Naive B cell (primary cell): ENCODE data around the gene CREG1. TPM values are rescaled to one million over a fixed set of nuclear protein-coding genes. Genes with fewer than 3 reads are reported as not detected.
A peak's percentile ranks its signal among the peaks of the same experiment; 100 is the strongest.

Source experiments
- ATAC-seq, 2 donors: fragments of 150-1000 bp; cut with Tn5 transposase; 2 replicates each; pipeline ENCODE4 v1.10.0; 2021; ENCODE audit warnings: low read depth in 2 of 2, mild to moderate bottlenecking in 2 of 2, moderate library complexity in 2 of 2
- DNase-seq: peaks from one replicate; pipeline ENCODE4 v3.0.0; 2022
- H3K27ac Mint-ChIP-seq, 6 donors: one replicate each; pipeline ENCODE4 v1.8.0; 2020 to 2022; ENCODE audit warnings: mild to moderate bottlenecking in 6 of 6, mixed read lengths in 6 of 6, moderate library complexity in 5 of 6, inconsistent platforms in 2 of 6
- H3K27me3 Mint-ChIP-seq, 3 donors: one replicate each; pipeline ENCODE4 v1.8.0; 2021 to 2022; ENCODE audit warnings: mixed read lengths in 3 of 3, mild to moderate bottlenecking in 1 of 3
- H3K36me3 Mint-ChIP-seq, 2 donors: one replicate each; pipeline ENCODE4 v1.8.0; 2020 to 2022; ENCODE audit warnings: mixed read lengths in 2 of 2, inconsistent platforms in 1 of 2, mild to moderate bottlenecking in 1 of 2
- H3K4me1 Mint-ChIP-seq, 3 donors: one replicate each; pipeline ENCODE4 v1.8.0; 2020 to 2022; ENCODE audit warnings: mixed read lengths in 3 of 3, inconsistent platforms in 1 of 3, mild to moderate bottlenecking in 1 of 3, moderate library complexity in 1 of 3
- H3K4me3 Mint-ChIP-seq, 8 donors: one replicate each; pipeline ENCODE4 v1.8.0; 2020 to 2022; ENCODE audit warnings: mild to moderate bottlenecking in 8 of 8, mixed read lengths in 8 of 8, moderate library complexity in 8 of 8, inconsistent platforms in 2 of 8
- H3K9me3 Mint-ChIP-seq, 7 donors: one replicate each; pipeline ENCODE4 v1.8.0; 2020 to 2022; ENCODE audit warnings: mixed read lengths in 7 of 7, mild to moderate bottlenecking in 5 of 7, inconsistent platforms in 2 of 7, moderate library complexity in 1 of 7
- polyA plus RNA-seq, 6 donors: library from polyadenylated mRNA; unstranded; fragments of 300-500 nt; fragmentation: Illumina TruSeq; gene quantifications; one replicate each; pipeline ENCODE4 v1.2.3, GENCODE V29; 2021; ENCODE audit warnings: low read depth in 6 of 6

The CREG1 gene
- polyA plus RNA-seq, 6 donors from 2014 or later: 7.3 to 18.9 (median 10.0) TPM

DNA sequence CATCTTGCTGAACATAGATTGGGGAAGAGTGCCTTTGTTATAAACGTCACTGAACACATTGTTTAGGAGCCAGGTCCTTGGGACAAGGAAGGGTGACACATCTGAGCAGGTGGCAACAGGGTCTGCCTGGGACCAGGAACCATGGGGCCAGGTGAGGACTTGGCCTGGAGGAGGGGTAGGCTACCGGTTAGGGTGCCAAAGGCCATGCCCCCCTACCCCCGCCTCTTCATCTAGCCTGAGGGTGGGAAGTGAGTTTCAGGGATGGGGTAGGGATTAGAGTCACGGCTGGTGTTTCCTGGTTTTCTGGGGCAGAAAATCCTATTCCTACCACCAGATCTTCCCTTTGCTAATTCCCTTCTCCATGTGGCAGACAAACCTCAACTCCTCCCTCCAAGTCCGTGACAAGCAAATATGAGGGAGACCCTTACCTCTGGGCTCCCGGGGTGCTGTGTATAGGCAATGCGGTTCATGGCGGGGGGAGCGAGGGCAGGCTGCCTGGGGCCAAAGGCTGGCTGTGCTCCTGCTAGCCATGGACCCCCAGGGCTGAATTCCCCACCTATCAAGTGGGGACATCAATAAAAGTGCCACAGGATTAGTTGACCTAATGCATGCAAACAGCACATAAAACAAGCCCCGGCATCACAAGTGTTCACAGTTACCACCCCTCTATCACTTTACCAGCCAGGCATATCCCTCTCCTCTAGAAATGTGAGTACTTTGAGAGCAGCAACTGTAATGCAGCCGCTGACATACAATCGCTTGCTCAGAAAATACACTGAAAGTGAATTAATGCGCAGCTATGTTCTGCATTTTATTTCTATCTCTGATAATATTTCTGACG is 49.7 kb downstream of the CREG1 start:
- Mint-ChIP-seq H3K27me3 (peaks cover 47 to 49% (median 48%) of the 10 kb centered on the region in 3 donors), H3K36me3 (no peaks in the 10 kb centered on the region), H3K4me1 (peaks cover 22 to 30% (median 29%) of the 10 kb centered on the region in 3 donors), H3K9me3 (peaks cover 0 to 2% (median 0%) of the 10 kb centered on the region in 7 donors), H3K27ac (no peak overlapping the region), H3K4me3 (no peak overlapping the region)
- ATAC-seq (no peak), DNase-seq (no peak)

DNA sequence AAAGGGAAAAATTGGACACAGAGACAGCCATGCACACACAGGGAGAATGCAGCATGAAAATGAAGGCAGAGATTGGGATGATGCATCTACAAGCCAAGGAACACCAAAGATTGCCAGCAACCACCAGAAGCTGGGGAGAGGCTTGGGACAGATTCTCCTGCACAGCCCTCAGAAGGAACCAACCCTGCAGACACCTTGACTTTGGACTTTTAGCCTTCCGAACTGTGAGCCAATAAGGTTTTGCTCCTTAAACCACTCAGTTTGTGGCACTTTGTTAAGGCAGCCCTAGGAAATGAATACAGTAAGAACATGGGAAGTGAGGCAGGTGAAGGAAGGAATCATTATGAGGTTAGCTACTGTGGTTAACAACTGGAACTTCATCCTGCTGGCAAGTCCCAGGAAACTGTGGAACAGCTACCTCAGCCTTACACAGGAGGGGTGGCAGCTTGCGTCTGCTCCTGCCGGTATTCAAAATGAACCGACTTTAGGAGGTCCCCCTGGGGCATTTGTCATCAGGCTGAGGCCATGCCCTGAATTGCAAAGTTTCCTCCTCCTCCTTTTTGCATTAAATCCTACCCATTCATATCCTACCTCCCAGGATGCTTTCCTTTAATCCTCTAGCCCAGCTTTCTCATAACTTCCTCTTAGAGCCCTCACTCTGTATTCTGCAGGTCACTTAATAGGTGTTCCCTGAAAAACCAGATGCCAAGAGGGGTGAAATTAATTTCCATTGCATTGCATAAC is 50.7 kb downstream of the CREG1 start:
- peaks cover 0 to 2% (median 0%) of the 10 kb centered on the region in 7 donors for H3K9me3 Mint-ChIP-seq

DNA sequence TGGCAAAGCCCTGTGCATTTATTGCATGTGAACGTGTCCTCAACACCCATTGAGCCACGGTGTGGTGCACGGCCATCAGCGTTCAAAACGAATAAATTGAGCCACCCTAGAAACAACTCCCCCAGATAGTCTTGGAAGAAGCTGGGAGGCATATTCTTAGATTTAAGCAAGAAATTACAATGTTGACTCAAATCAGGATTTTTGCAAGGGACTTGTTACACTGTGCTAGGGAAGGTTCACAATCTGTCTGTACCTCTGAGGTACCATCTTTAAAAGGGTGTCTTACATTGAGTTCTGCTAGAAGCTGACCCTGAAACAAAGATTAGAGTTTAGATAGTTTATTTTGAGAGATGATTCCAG is 51.4 kb downstream of the CREG1 start:
- H3K4me1 Mint-ChIP-seq: peaks cover 26 to 38% (median 35%) of the 10 kb centered on the region in 3 donors
- no peak for DNase-seq
- ATAC-seq: no peak
- no peak overlapping the region for H3K4me3 Mint-ChIP-seq
- peaks cover 0 to 2% (median 0%) of the 10 kb centered on the region in 7 donors for H3K9me3 Mint-ChIP-seq
- H3K27ac Mint-ChIP-seq: no peak overlapping the region
- peaks cover 0 to 3% of the 10 kb centered on the region in 2 donors for H3K36me3 Mint-ChIP-seq
- H3K27me3 Mint-ChIP-seq: peaks cover 49 to 56% (median 51%) of the 10 kb centered on the region in 3 donors

More for the DNA sequence above, 50.7 kb downstream of the CREG1 start:
- peaks cover 0 to 3% of the 10 kb centered on the region in 2 donors for H3K36me3 Mint-ChIP-seq
- ATAC-seq (no peak), DNase-seq (no peak)
- H3K27ac Mint-ChIP-seq: peak overlapping the region in 1 of 6 donors; percentile 4
- H3K4me3 Mint-ChIP-seq: no peak overlapping the region
- peaks cover 25 to 37% (median 34%) of the 10 kb centered on the region in 3 donors for H3K4me1 Mint-ChIP-seq
- H3K27me3 Mint-ChIP-seq: peaks cover 45 to 49% (median 46%) of the 10 kb centered on the region in 3 donors

DNA sequence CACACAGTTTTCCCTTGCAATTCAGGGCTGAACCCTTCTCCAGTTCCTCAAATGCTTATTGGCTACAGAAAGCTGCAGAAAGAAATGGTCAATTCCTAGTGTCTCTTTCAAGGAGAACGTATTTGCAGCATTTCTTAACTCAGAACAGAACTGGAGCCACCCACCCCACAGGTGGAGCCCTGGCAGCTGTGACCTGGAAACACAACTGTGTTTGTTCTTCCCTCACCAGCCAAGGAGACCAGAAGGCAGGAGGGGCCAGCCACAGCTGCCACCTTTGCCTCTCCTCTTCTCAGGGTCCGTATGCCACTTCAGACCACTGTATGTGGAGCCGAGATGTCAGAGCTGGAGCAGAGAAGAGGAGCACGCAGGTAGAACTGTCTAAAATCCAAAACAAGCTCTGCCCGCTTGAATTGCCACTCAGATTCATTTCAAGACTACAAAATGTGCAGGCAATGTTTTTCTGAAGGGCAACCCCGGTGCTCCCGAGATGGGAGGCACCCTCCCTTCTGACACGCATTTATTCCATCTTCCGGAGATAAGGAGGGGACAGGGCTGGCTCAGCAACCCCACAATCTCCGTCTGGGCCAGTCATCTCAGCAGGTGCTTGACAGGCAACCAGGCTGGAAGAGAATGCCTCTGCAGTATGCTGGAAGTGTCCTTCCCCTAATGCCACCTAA is 51.9 kb downstream of the CREG1 start:
- Mint-ChIP-seq H3K9me3 (peaks cover 0 to 2% (median 0%) of the 10 kb centered on the region in 7 donors), H3K27me3 (peaks cover 54 to 61% (median 55%) of the 10 kb centered on the region in 3 donors), H3K36me3 (peaks cover 0 to 3% of the 10 kb centered on the region in 2 donors), H3K4me3 (peak overlapping the region in 1 of 8 donors; percentile 56), H3K4me1 (peaks cover 26 to 38% (median 35%) of the 10 kb centered on the region in 3 donors), H3K27ac (no peak overlapping the region)
- DNase-seq (no peak), ATAC-seq (no peak)

DNA sequence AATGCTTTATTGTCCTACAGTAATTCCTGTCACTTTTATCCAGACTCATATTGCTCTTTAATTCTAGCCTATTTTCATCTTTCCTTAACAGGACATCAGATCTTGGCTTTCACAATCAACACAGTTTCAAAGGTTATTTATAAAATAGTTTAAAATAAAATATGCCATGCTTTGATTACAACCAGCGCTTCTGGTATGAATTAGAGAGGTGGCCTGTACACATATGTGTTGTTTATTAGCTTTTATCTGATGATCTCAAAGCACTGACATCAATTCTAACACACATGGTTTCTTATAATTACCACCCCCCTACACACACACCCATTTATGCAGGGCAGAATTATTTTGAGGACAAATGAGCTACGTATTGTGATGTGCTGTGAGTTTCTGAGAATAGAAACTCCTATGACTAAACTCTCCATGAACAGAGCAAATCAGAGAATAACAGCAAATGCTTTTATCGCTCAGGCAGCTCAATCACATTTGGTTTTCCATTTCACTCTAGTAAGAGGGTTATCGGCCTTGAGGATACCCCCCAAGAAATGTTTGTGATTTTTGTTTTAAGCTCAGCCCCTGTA is 53.2 kb downstream of the CREG1 start:
- DNase-seq (no peak), ATAC-seq (no peak)
- Mint-ChIP-seq H3K4me3 (peak overlapping the region in 2 of 8 donors; percentile 54 to 72), H3K4me1 (peaks cover 26 to 38% (median 35%) of the 10 kb centered on the region in 3 donors), H3K27ac (peak overlapping the region in 3 of 6 donors; percentile 9 to 81 (median 69)), H3K36me3 (peaks cover 0 to 3% of the 10 kb centered on the region in 2 donors), H3K27me3 (peaks cover 67 to 70% (median 67%) of the 10 kb centered on the region in 3 donors), H3K9me3 (peaks cover 0 to 2% (median 0%) of the 10 kb centered on the region in 7 donors)

DNA sequence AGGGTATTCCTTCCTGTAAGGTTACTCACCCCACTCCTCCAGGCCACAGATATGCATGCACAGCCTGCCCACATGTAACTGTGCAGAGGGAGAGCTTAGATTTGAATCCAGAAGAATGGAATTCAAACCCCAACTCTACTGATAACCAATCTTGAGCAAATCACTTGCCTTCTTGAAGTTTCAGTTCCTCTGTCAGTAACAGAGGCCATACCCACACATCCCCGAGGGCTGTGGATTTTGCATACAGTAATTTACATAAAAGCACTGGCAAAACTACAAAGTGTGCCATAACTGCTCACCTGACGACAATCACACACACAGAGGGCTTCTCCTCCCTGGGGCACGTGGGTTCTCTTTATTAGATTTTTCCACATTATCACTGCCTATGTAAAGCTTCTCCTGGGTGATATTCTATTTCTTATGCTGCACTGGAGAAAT is 53.9 kb downstream of the CREG1 start:
- Mint-ChIP-seq H3K27ac (peak overlapping the region in 4 of 6 donors; percentile 9 to 80 (median 51)), H3K36me3 (peaks cover 0 to 3% of the 10 kb centered on the region in 2 donors), H3K9me3 (peaks cover 0 to 2% (median 0%) of the 10 kb centered on the region in 7 donors), H3K27me3 (peaks cover 67 to 70% (median 67%) of the 10 kb centered on the region in 3 donors), H3K4me1 (peaks cover 26 to 38% (median 35%) of the 10 kb centered on the region in 3 donors), H3K4me3 (peak overlapping the region in 6 of 8 donors; percentile 37 to 79 (median 63))
- DNase-seq (peak; percentile 79), ATAC-seq (peak; percentile 99 to 100)

DNA sequence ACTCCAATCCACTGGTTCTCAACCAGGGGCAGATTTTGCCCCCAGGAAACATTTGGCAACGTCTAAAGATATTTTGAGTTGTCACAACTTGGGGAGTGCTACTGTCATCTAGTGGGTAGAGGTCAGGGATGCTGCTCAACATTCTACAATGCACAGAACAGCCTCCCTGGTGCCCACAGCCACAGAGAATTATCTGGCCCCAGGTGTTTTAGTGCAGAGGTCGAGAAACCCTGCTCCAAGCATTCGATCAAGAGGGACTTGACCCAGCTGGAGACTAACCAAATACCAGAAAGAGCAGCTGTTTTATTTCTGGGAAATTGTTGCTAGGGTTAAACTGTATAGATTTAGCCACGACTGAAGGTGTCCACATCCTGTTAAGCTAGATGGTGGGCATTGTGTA is 54.5 kb downstream of the CREG1 start:
- no peak for DNase-seq
- ATAC-seq: no peak
- Mint-ChIP-seq H3K4me1 (peaks cover 26 to 38% (median 35%) of the 10 kb centered on the region in 3 donors), H3K36me3 (peaks cover 0 to 3% of the 10 kb centered on the region in 2 donors), H3K27ac (peak overlapping the region in 1 of 6 donors; percentile 80), H3K4me3 (peak overlapping the region in 5 of 8 donors; percentile 37 to 79 (median 72)), H3K27me3 (peaks cover 67 to 70% (median 68%) of the 10 kb centered on the region in 3 donors), H3K9me3 (peaks cover 0 to 2% (median 0%) of the 10 kb centered on the region in 7 donors)

DNA sequence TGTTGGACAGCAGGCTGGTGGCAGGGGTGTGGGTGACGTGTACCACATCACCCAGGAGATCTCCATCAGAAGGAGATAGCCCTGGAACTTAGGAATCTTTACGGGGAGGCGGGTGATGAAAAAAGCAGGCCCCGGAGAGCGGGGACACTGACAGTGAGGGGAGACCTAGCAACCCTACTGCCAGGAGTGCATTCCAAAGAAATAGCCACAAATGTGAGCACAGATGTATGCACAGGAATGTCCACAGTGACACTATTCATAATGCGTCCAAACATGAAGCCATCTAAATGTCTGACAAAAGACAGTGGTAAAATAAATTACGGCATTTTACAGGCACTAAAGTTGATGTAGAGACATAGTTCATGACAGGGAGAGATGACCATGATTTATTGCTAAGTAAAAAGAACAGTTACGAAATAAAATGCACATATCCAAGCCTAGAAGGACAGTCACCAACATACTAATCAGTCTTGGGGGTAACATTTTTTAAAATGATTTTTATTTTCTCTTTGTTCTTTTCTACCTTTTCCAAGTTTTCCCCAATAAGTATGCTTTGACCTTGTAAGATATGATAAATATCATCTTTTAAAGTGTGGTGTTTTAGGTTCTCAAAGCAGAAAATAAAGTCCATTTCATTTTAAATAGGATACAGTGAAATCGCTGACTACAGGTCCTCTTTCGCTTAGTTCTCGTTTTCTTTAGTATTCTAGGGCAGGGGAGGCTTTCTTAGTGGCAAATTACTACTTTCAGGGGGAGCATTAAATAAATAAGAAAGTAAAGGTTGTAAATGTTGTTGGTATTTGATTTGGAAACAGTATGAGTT is 56.6 kb downstream of the CREG1 start:
- H3K9me3 Mint-ChIP-seq: peaks cover 0 to 2% (median under 1%) of the 10 kb centered on the region in 7 donors
- H3K36me3 Mint-ChIP-seq: peaks cover under 1 to 3% of the 10 kb centered on the region in 2 donors
- no peak overlapping the region for H3K4me3 Mint-ChIP-seq
- peaks cover 66 to 69% (median 67%) of the 10 kb centered on the region in 3 donors for H3K27me3 Mint-ChIP-seq
- ATAC-seq (no peak), DNase-seq (no peak)
- H3K27ac Mint-ChIP-seq: no peak overlapping the region
- H3K4me1 Mint-ChIP-seq: peaks cover 25 to 36% (median 35%) of the 10 kb centered on the region in 3 donors

DNA sequence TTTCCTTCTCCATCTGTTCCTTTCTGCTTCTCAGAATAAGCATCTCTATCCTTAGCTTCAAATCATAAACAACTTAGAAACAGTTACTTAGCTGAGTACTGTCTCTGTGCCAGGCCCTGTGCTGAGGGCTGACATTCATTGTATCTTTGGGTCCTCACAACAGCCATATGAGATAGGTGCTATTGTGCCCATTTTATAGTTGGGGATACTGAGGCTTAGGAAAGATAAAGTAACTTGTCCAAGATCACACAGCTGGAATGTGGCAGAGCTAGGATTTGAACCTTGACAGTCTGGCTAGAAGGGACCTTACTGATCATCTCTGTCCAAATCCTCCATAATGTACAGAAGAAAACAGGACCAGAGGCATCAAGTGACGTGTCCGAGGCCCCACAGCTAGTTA is 60.2 kb downstream of the CREG1 start:
- H3K36me3 Mint-ChIP-seq: peaks cover 8% of the 10 kb centered on the region in 2 donors

DNA sequence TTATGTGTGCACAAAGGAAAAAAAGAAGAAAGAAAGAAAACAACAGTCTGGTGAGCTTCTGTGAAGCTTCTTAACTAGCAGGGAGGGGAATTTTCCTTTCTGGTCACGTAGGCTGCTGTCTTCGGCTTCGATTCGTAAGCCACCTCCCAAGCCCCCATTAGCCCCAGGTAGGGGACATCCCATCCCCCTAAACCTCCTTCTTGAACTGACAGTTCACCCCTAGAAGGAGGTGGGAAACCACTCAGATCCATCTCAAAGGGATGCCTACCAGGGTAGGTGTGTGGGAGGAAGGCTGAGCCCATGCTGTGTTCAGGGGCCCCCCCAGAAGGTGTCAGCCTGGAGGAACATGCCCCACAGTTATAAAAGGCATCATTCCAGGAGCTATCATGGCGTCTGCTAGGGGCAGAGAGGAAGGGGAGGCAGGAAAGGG is 61.1 kb downstream of the CREG1 start:
- DNase-seq (no peak), ATAC-seq (no peak)
- no peak overlapping the region for H3K4me3 Mint-ChIP-seq
- peaks cover 5 to 8% of the 10 kb centered on the region in 2 donors for H3K36me3 Mint-ChIP-seq
- peaks cover 0 to 7% (median 0%) of the 10 kb centered on the region in 7 donors for H3K9me3 Mint-ChIP-seq
- no peak overlapping the region for H3K27ac Mint-ChIP-seq
- peaks cover 60 to 79% (median 60%) of the 10 kb centered on the region in 3 donors for H3K27me3 Mint-ChIP-seq
- no peaks in the 10 kb centered on the region for H3K4me1 Mint-ChIP-seq

More for the DNA sequence above, 60.2 kb downstream of the CREG1 start:
- H3K4me3 Mint-ChIP-seq: no peak overlapping the region
- ATAC-seq (no peak), DNase-seq (no peak)
- peaks cover 67 to 79% (median 68%) of the 10 kb centered on the region in 3 donors for H3K27me3 Mint-ChIP-seq
- peaks cover 4 to 6% (median 5%) of the 10 kb centered on the region in 3 donors for H3K4me1 Mint-ChIP-seq
- H3K27ac Mint-ChIP-seq: no peak overlapping the region
- peaks cover 0 to 7% (median 0%) of the 10 kb centered on the region in 7 donors for H3K9me3 Mint-ChIP-seq

DNA sequence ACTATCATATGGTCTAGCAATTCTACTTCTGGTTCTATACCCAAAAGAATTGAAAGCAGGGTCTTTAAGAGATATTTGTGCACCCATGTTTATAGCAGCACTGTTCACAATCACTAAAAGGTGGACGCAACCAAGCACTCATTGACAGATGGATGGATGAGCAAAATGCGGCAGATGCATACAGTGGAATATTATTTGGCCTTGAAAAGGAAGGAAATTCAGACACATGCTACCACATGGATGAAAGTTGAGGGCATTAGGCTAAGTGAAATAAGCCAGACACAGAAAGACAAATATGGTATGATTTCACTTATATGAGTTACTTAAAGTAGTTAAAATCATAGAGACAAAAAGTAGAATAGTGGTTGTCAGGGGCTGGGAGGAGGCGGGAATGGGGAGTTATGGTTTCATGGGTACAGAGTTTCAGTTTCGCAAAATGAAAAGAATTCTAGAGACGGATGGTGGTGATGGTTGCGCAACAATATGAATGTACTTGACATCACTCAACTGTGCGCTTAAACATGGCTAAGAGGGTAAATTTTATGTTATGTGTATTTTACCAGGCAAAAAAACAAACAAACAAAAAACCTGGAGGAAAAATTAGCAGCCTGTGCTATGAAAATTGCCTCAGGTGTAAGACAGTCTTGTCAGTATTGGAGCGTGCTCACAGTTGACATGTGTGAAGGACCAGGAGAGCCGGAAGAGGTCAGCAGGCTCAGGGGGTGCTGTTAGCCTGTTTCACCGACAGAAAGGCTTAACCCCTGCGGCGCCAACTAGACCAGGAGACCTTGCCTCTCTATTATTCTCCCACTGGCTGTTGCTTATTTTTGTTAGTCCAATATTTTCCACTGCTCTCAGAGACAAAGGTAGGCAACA is 61.7 kb downstream of the CREG1 start:
- Mint-ChIP-seq H3K4me3 (no peak overlapping the region), H3K27me3 (peaks cover 54 to 76% (median 55%) of the 10 kb centered on the region in 3 donors), H3K36me3 (peaks cover 5 to 8% of the 10 kb centered on the region in 2 donors), H3K27ac (no peak overlapping the region), H3K4me1 (no peaks in the 10 kb centered on the region), H3K9me3 (peaks cover 0 to 7% (median 0%) of the 10 kb centered on the region in 7 donors)
- ATAC-seq: no peak
- DNase-seq: no peak
